GM18498 (cell line): ENCODE data around the gene KRTAP10-11.
"Not testable (repeated sequence)": the region's sequence is repeated elsewhere in the genome, so short reads cannot be mapped to it uniquely, and the experiment has no call there.

ENCODE experiments used
- ATAC-seq: cut with Tn5 transposase; IDR thresholded peaks from one replicate; pipeline ENCODE4 v1.9.1; 2021; ENCODE audit warnings: mild to moderate bottlenecking, moderate library complexity; ENCODE audit not compliant: unreplicated experiment

Gene KRTAP10-11

DNA sequence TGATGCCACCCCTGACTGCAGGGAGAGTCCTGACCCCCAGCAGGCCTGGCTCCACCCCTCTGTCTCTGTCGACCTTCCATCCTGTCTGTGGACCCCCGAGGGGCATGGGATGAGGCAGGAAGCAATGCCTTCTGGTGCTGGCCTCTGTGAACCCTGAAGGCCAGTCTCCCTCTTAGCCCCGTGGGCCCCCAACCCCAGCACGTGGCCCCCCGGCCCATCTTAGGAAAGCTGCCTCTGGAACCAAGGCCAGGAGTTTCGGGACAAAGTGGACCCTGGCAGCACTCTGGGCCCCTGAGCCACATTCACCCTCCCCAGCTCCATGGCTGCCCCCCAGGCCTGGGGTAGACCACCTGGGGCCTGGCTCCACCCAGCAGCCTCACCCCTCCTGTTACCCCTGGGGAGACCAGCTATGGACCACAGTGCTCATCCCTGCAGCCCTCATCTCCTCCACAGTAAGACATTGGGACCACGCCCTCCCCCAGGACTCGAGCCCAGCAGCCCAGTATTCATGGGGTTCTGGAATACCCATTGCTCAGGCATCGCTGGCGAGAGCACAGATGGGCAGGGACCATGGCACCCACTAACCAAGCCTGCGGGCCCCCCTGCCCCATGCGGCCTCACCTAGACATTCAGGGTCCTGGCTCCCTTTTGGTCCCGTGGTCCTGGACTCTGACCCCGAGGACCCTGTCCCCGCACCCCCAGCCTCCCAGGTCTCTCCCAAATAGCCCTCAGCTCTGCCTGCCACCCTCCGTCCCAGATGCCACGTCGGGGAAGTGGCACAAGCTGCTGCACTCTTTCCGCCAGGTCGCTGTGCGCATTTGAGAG, 7.5 kb upstream of the KRTAP10-11 start:
- ATAC-seq, result not testable (repeated sequence)

DNA sequence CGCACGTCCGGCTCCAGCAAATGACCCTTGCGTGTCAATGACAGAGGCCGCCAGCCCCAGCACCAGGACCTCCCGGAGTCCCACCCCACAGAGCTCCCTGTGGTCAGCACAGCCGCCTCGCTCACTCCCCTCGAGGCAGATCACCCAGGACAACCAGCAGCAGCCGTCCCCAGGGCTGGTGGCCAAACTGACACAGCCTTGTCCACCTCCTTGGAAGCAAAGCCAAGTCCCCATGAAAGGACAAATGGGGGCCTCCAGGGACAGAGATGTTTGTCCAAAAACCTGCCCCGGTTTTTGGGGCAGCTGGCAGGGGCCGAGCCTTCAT, 6.9 kb upstream of the KRTAP10-11 start:
- no peak for ATAC-seq

DNA sequence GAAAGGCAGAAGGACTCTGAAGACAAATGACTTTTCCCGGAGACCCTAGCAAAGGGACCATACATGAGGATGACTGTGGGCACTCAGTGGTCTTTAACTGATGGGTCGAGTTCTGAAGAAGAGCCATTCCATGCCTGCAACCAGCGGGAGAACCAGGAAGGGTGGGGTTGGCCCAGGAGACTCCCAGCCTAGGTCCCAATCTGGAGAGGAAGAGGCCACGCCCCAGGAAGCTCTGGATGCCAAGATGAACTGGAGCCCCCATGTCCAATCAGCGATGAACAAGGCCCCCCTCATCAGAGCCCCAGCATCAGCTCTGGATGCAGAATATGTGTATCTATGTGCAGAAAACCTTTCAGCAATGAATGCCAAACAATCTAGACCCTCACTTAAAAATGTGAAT, 5.5 kb upstream of the KRTAP10-11 start:
- no peak for ATAC-seq

DNA sequence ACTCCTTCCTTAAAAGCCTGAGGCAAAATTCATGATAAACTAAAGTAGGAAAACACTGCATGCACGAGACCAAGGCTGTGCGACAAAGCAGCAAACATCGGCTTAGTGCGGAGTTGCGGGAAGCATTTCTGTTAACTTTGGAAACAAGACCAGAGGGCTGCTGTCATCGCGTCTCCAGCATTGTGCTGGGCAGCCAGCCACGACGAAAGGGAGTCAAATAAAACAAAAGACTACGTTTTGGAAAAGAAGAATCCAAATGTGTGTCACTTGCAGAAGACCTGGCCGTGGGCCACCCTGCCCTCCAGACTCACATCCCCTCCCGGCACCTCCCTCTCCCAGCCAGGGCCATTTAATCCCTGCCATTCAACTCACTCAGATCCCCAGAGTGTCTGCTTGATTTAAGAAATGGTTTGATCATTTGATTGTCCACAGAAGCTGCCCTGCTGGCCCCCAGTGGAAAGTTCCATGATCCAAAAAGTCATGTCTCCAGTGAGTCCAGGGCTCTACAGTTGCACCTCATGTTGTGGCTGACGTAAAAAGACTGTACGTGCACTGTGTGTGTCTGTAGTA, 2.4 kb upstream of the KRTAP10-11 start:
- no peak for ATAC-seq

DNA sequence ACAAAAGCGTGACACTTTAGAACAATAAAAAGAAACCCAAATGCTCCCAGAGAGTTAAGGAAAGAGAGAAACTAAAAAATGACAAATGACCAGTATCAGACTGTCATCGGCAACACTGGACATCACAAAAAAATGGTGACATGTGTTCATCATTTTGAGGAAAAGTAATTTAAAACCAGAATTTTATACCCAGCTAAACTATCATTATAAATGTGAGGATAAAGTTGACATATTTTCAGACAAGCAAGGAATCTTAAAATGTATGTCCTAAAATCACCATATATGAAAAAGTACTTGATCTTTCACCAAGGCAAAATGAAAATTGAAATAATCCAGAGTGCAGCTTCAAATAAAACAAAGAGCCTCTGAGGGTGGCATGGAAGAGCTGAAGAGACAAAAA, 1.3 kb upstream of the KRTAP10-11 start:
- ATAC-seq, result no peak

DNA sequence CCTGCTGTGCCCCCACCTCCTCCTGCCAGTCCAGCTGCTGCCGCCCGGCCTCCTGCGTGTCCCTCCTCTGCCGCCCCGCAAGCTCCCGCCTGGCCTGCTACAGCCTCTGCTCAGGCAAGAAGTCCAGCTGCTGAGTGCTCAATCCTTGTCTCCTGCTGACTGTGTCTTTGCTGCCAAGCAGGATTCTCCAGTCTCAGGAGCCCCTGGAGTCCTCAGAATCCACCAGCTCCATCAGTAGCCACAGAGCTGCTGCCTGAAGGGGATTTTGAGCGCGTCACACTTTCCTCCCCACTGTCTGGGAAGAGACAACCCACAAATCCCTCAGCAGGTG, 973 bp downstream of the KRTAP10-11 start:
- no peak for ATAC-seq

DNA sequence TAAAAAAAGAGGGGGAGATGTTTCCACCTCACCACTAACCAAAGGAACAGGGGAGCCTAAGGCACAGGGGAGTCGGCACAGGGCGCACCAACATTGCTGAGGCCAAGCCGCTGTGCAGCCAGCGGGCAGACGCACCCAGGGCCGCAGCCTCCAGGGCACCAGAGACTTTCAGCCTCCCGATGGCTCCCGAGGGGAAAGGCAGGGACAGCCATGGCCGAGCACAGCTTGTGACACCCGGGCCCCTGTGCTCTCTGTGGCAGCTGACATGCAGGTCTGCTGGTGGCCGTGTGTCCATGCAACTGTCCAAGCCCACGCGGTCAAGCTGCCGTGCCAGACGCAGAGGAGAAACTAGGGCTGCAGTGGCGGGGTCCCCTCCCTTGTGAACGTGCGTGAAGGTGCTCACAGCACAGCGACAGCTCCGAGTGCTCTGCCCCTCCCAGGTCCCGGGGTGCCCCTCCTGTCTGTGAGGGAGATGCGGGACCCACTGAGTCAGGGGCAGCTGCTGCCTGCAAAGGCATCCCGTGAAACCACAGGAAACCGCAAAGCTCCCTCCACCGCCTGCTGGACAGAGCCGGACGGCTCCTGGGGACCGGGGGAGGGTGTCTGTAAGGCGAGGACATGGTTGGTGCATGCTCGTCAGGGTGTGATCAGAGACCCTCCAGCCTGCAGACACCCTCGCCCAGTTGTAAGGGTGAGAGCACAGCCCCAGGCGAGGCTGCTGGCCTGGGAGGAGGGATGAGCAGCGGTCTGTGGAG, 2.5 kb downstream of the KRTAP10-11 start:
- no peak for ATAC-seq

DNA sequence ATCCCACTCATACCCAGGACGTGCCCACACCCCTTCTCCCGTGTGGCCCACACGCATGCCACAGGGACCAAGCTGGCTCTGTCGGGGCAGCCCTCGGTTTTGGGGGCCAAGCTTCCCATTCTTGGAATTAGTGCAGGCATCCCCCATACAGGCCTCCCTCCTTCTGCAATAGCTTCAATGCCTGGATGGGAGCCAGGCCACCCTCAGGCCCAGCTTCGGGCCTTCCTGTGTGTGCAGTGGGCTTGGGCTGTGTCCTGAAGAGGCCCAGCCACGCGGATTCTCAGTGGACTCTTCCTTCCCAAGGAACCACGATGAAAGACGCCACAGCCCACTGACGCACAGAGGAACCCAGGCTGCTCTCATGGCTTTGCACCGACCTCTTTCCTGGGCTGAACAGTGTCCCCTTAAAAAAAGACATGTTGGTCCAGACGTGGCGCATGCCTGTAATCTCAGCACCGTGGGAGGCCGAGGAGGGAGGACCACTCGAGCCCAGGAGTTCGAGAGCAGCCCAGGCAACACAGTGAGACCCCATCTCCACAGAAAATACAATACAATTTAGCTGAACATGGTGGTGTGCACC, 3.4 kb downstream of the KRTAP10-11 start:
- no peak for ATAC-seq

DNA sequence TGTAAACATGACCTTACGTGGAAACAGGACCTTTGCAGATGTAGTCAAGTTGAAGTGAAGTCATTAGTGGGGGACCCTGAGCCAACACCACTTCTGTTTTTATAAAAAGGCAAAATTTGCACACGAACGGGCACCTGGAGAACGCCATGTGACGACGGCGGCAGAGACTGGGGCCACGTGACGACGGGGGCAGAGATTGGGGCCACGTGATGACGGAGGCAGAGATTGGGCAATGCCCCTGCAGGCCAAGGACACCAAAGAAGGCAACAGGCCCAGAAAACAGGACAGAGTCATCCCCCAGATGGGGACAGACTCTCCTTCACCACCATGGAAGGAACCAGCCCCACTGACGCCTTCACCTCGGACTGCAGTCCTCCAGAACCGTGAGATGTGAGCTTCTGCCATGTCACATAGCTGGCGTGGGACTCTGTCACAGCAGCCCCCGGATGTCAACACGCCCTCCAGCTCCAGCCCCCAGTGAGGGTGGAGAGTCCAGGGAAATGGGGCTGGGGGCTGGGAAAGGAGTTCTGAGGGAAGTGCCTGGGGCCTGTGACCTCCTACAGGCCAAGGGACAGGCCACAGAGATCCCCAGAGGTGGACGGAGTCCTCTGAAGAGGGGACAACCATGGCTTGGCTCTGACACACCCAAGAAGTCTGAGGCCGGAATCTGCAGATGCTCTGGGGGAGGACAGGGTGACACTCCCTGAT, 4.2 kb downstream of the KRTAP10-11 start:
- no peak for ATAC-seq

DNA sequence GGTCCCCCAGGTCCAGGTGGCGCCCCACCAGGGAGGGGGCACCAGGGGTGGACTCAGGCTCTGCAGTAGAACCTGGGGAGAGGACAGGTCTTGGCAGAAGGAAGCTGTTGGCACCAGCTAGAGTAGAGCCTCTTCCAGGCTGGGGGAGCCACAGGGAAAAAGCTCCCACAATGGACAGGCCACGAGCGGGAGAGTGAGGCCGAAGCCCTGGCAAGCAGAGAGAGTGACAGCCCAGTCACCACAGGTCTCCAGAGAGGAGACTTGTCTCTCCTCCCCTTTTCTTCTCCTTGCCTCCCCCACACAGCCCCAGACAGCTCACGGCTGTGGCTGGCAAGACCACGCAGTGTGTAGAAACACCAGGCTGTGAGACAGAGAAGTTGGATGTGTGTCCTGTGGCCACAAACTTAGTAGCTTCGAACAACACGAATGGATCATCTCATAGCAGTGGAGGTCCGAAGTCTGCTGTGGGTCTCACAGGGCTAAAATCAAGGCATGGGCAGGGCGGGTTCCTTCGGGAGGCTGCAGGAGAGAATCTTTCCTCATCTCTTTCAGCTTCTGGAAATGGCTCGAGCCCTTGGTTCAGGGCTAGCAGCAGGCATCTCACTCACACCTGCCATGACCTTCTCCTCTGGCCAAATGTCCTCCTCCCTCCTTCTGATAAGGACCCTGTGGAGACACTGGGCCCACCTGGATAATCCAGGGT, 4.9 kb downstream of the KRTAP10-11 start:
- ATAC-seq, result no peak

DNA sequence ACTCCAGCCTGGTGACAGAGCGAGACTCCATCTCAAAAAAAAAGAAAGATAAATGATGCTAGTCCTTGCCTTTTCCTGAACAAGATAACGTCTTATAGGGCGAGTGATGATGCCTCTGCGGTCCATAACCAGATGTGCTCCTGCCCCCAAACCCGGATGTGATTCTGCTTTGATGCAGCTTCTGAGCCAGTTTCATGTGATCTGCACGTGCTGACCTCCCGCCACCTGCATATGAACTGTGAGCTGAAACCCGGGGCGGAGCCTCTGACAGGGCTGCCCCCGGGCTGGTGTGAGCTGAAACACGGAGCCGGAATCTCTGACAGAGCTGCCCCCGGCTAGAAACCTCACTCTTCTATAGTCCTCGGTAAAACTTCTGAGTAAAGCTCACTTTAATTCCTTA, 6.9 kb downstream of the KRTAP10-11 start:
- ATAC-seq, result no peak

DNA sequence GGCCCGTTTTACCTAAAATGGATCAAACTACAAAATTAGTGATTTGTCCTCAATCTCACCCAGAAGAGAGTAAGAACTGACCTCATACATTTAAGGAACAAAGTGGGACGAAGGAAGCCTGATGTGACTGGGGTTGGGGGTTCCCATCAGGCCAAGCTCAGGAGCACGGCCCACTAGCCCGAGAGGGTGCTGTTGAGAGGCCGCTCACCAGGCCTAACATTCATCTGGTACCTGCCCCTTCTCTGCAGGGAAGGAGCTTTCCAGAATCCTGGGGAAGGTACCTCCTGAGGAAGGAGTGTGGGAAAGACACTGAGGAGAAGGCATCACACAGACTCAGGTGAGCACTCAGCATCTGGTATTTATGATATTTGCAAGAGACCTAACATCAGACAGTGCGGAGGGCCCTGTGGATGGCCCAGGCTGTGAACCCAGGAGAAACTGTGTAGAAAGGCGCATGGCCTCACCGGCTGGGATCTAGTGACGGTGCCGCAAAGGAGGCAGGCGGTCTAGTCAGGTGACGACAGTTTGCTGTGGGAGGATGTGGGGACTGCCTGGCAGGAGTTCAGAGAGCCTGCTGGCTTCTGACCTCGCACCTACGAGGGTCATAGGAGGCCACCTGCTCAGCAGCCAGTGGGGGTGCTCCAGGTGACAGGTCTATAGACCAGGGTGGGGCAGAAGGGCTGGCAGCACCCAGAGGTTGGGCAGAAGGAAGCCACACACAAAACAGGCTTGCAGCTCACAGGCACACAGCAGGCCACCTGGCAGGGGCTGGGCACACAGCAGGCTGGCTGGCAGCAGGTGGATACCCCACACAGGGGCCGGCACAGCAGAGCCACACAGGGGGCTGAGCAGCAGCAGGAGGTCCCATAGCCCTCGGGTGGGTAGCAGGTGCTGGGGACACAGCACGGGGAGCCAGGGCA, 7.7 kb downstream of the KRTAP10-11 start:
- ATAC-seq, result no peak

DNA sequence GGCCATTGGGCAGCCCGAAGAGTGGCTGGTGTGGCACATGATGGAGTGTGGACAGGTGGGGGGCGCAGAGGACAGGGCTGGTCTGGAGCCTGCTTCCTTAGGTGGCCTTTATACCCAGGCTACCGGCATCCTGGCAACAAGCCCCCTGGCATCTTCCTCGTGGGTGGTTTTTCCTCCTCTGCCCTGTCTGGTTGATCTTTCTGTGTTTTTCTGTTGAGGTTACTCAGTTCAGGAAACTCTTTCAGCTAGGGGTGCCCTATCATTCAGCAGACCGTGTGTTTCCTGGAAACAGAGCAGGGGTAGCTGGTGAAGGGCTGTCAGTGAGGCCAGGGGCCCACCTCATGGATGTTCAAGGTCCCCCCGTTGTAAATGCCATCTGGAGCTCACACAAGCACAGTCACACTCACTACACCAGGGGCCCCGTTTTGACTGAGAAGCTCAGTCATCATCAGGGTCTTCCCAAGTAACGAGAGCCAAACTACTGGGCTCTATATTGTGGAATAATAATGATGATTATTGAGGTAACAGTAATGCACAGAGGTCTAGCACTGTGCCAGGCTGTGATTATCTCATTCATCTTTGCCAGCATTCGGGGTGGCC, 8.5 kb downstream of the KRTAP10-11 start, which contains the start of gene KRTAP12-4:
Gene KRTAP12-4 (minus strand): TSS at position 84 of the 600 bp plus-strand sequence. CDS start 45 bp downstream, at position 39.
- ATAC-seq, result no peak

DNA sequence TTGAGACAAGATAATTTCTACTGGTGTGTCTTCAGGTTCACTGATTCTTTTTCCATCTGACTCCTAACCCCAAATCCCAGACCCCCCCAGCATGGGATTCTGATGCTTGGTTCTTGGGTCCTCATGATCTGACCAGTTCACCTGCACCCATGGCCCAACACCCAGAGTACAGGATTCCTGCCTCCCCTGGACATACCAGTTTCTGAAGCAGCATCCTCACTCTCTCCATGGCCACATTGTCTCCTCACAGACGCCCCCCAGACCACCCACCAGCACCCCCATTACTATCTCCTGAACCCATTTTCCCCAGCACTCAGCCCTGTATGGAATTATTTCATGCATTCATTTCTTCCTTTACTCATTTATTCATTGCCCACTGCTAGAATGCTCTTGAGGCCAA, 10.7 kb downstream of the KRTAP10-11 start:
- no peak for ATAC-seq

DNA sequence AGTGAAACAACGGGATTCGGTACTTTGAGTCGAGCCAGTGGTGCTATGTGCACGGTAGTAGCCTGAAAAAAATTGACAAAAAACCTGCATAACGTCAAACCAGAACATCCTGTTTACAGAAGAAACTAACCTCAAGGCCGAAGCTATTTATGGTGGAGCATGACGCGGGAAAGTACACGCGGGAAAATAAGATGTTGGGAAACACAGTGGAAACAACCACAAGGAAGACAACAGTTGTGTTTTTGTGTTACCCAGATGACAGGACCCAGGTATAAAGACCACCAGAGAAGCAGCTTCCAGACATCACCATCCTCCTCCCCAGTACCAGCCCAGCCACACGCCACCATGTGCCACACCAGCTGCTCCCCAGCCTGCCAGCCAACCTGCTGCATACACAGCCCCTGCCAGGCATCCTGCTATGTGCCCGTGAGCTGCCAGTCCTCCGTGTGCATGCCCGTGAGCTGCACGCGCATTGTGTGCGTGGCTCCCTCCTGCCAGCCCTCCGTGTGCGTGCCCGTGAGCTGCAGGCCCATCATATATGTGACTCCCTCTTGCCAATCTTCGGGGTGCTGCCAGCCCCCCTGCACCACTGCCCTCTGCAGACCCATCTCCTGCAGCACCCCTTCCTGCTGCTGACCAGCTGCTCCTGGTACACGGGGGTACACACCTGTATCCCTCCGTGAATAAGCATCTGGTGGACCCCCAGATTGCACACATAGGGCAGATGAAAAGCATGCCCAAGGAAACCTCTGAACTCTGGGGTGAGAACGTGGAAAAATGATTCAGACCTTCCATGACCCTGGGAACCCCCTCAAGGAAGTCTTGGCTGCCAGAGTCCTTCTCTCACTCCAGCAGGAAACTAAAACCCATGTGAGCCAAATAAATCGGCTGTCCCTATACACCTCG, 11.7 kb downstream of the KRTAP10-11 start, which contains the start of gene KRTAP12-3:
Gene KRTAP12-3 (plus strand): TSS at position 298 of the 906 bp plus-strand sequence. CDS start 48 bp downstream, at position 346.
- no peak for ATAC-seq

DNA sequence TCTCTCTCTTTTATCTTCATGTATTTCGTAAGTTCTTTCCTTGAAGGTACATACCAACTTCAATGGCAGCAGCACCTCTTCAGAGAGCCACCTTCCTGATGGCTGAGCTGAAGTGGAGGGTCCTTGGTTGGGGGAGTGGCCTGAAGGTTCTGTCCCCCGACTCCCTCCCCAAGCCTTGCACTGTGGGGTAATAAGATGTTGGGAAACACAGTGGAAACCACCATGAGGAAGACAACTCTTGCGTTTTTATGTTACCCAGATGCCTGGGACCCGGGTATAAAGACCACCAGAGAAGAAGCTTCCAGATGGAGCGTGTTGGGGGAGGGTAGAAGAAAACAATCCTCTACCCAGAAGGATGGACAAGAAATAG, 12.3 kb downstream of the KRTAP10-11 start:
- no peak for ATAC-seq

DNA sequence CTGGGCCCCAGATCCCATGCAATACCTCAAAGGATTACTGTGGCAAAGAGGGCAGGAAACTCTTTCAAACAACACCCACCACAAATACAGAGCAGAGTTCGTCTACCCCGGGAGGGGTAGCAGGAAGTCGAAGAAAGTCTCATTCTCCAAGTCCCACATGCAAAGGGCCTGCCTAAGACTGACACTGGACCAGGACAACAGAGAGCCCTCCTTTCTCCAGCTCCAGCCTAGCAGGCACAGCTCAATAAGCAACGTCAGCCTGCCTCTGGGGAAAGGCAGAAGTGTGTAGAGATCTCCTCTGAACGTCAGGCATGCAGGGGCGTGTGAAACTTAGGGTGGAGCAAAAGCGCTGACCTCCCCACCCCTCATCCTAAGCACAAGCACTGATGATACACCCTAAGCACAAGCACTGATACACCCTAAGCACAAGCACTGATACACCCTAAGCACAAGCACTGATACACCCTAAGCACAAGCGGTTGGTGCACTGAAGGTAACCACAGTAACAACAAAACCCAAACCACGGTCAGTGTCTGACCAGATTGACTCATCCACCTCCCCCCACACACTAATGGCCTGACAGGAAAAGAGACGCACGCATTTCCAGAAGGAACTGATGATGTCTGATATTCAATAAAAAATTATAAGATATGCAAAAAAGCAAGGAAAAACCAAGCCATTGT, 12.8 kb downstream of the KRTAP10-11 start:
- no peak for ATAC-seq
